Osteoblast (primary cell): ENCODE data around the gene STPG4. TPM values are rescaled to one million over a fixed set of nuclear protein-coding genes. Genes with fewer than 3 reads are reported as not detected.

Source experiments
- DNase-seq: peaks from one replicate; pipeline ENCODE4 v3.0.0; 2011; ENCODE audit warnings: low spot score, mixed read lengths; ENCODE audit not compliant: insufficient read length; ENCODE audit errors: missing footprints
- H2AFZ ChIP-seq: 2 replicates; pipeline ENCODE4 v1.6.0; 2011; ENCODE audit warnings: mild to moderate bottlenecking, low read length
- H3K27ac ChIP-seq: 2 replicates; pipeline ENCODE4 v1.5.1; 2011; ENCODE audit warnings: mild to moderate bottlenecking, low read depth, low read length, moderate library complexity
- H3K27me3 ChIP-seq: 2 replicates; pipeline ENCODE4 v1.6.0; 2012; ENCODE audit warnings: mild to moderate bottlenecking, control low read depth, inconsistent platforms, low read length, moderate library complexity; ENCODE audit not compliant: insufficient read depth
- H3K36me3 ChIP-seq: 2 replicates; pipeline ENCODE4 v1.5.1; 2011; ENCODE audit warnings: mild to moderate bottlenecking, low read length, control low read depth, moderate library complexity; ENCODE audit not compliant: insufficient read depth
- H3K4me1 ChIP-seq: 2 replicates; pipeline ENCODE4 v1.5.1; 2011; ENCODE audit warnings: mild to moderate bottlenecking, low read length, control low read depth, moderate library complexity; ENCODE audit not compliant: insufficient read depth
- H3K4me2 ChIP-seq: 2 replicates; pipeline ENCODE4 v1.6.0; 2011; ENCODE audit warnings: mild to moderate bottlenecking, low read length; ENCODE audit not compliant: insufficient read depth
- H3K4me3 ChIP-seq: fragments of 200-600 bp; sonication (generic); 3 replicates; pipeline ENCODE4 v1.5.1; 2012; ENCODE audit warnings: mild to moderate bottlenecking, low read length, inconsistent platforms; ENCODE audit not compliant: insufficient read depth
- H3K79me2 ChIP-seq: 2 replicates; pipeline ENCODE4 v1.6.0; 2012; ENCODE audit warnings: mild to moderate bottlenecking, low read length, control low read depth, inconsistent platforms; ENCODE audit not compliant: insufficient read depth
- H3K9me3 ChIP-seq: 2 replicates; pipeline ENCODE4 v1.5.1; 2011; ENCODE audit warnings: low read depth, low read length, control low read depth
- H4K20me1 ChIP-seq: 2 replicates; pipeline ENCODE4 v1.6.0; 2012; ENCODE audit warnings: mild to moderate bottlenecking, low read length, control low read depth; ENCODE audit not compliant: insufficient read depth
- CTCF ChIP-seq: IDR thresholded peaks from 2 replicates; pipeline ENCODE4 v1.5.1; 2011; ENCODE audit warnings: mild to moderate bottlenecking, low read depth, low read length, moderate library complexity; ENCODE audit errors: extremely low read depth
- total RNA-seq: library from RNA; depleted of rRNA; stranded (reverse); fragments of >200 nt; gene quantifications from 2 replicates; pipeline ENCODE4 v1.2.3, GENCODE V29; 2012

The STPG4 gene
- total RNA-seq, 1 donor = 0.72 TPM

- Histone ChIP-seq H3K4me2 (no peak overlapping the region), H3K27ac (peak overlapping the region; percentile 83), H3K79me2 (no peaks in the 10 kb centered on the region), H3K4me1 (peaks cover 35% of the 10 kb centered on the region), H4K20me1 (no peaks in the 10 kb centered on the region), H3K27me3 (no peaks in the 10 kb centered on the region), H3K4me3 (no peak overlapping the region), H3K36me3 (peaks cover 50% of the 10 kb centered on the region), H3K9me3 (no peaks in the 10 kb centered on the region), H2AFZ (no peak overlapping the region)
- no peak for TF ChIP-seq CTCF
- DNase-seq = peak; percentile 39
These were observed 100.2 kb downstream of the STPG4 start for GRCh38 chr2:47054868-47055267.

GRCh38 chr2:47054036-47054555, 101.0 kb downstream of the STPG4 start:
- Histone ChIP-seq H3K27ac (no peak overlapping the region), H3K79me2 (no peaks in the 10 kb centered on the region), H3K27me3 (no peaks in the 10 kb centered on the region), H4K20me1 (no peaks in the 10 kb centered on the region), H3K4me3 (no peak overlapping the region), H3K9me3 (no peaks in the 10 kb centered on the region), H3K4me1 (peaks cover 35% of the 10 kb centered on the region), H2AFZ (no peak overlapping the region), H3K4me2 (no peak overlapping the region), H3K36me3 (peaks cover 55% of the 10 kb centered on the region)
- TF ChIP-seq CTCF = no peak
- no peak for DNase-seq

GRCh38 chr2:47052847-47053246, 102.3 kb downstream of the STPG4 start:
- Histone ChIP-seq H3K9me3 (no peaks in the 10 kb centered on the region), H3K27me3 (no peaks in the 10 kb centered on the region), H3K4me1 (peaks cover 25% of the 10 kb centered on the region), H3K36me3 (peaks cover 55% of the 10 kb centered on the region), H3K79me2 (no peaks in the 10 kb centered on the region), H3K27ac (no peak overlapping the region), H2AFZ (no peak overlapping the region), H3K4me2 (no peak overlapping the region), H4K20me1 (no peaks in the 10 kb centered on the region), H3K4me3 (no peak overlapping the region)
- DNase-seq = no peak
- TF ChIP-seq CTCF = no peak

- peak; percentile 27 for DNase-seq
- Histone ChIP-seq H3K79me2 (no peaks in the 10 kb centered on the region), H3K4me3 (no peak overlapping the region), H3K4me1 (peaks cover 12% of the 10 kb centered on the region), H3K27me3 (no peaks in the 10 kb centered on the region), H4K20me1 (no peaks in the 10 kb centered on the region), H3K27ac (no peak overlapping the region), H2AFZ (no peak overlapping the region), H3K9me3 (no peaks in the 10 kb centered on the region), H3K36me3 (peaks cover 67% of the 10 kb centered on the region), H3K4me2 (no peak overlapping the region)
- TF ChIP-seq CTCF = no peak
These were observed 103.5 kb downstream of the STPG4 start for GRCh38 chr2:47051562-47051961.
